GM18907 (cell line): ENCODE data around the gene ADD1.

Experiments
- ATAC-seq: cut with Tn5 transposase; IDR thresholded peaks from one replicate; pipeline ENCODE4 v1.9.1; 2021; ENCODE audit warnings: mild to moderate bottlenecking, moderate library complexity; ENCODE audit not compliant: unreplicated experiment

Gene ADD1

GRCh38 chr4:2858451-2859217 is 15.0 kb downstream of the ADD1 start:
- ATAC-seq = no peak

GRCh38 chr4:2859514-2859913 is 15.9 kb downstream of the ADD1 start:
- no peak for ATAC-seq

DNA sequence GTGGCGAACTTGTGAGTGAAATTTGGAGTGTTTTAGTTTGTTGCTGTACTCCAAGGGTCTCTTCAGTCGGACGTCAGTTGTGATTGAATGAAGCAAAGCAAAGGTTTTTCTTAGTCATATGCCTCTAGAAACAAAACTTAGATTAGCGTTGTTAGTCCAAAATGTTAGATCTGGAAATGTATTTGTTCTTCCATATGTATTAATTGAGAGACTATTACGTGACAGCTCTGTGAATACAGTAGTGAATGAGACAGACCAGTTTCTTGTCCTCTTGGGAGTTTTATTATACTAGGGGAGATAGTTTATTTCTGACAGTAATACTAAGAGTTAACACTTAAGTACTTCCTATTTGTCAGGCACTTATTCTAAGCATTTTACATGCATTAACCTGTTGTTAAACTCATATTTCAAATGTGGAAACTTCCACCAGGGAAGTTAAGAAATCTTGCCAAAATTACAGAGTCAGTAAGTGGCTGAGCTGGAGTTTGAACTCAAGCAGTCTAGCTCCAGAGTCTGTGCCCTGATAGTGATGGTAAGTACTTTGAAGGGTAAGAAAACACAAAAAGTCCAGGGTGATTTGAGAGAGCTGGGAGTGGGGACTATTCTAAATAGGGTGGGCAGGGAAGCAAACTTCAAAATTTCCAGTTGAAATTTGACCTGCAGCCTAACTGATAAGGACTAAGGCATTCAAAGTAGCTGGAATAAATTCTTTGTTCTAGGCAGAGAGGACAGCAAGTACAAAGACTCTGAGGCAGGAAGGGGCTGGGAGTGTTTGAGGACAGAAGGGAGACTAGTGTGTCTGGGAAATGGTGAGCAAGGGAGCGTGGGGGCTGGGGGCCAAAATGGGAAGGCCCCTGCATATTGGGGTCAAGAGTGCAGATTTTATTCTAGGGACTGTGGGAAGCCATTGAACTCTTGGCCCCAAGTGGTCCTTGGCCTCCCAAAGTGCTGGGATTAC is 17.0 kb downstream of the ADD1 start:
- no peak for ATAC-seq

DNA sequence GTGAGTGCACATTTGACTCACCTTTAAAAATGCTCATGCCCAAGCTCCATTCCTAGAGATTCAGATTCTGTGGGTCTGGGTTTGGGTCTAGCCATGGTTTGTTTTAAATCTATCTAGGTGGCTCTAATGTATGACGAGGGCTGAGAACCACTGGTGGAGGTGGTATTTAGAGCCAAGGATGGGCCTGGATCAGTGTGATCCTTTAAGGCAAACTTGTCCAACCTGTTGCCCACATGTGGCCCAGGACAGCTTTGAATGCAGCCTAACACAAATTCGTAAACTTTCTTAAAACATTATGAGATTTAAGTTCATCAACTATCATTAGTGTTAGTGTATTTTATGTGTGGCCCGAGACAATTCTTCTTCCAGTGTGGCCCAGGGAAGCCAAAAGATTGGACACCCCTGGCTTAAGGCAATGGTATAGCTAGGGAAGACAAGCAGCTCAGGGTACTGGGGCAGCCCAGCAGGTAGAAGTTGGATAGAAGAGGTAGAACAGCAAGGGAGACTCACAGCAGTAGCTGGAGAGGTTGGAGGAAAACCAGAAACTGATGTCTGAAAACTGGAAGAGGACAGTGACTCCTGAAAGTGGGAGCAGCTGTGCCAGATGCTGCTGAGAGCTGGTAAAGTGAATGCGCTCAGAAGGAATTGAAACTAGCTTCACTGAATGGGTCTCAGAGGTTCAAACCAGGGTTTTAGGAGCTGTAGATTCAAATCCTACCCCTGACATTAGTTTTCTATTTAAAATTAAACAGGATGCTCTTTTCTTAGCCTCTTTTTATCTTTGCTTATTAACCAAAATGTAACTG is 18.2 kb downstream of the ADD1 start:
- ATAC-seq = no peak

DNA sequence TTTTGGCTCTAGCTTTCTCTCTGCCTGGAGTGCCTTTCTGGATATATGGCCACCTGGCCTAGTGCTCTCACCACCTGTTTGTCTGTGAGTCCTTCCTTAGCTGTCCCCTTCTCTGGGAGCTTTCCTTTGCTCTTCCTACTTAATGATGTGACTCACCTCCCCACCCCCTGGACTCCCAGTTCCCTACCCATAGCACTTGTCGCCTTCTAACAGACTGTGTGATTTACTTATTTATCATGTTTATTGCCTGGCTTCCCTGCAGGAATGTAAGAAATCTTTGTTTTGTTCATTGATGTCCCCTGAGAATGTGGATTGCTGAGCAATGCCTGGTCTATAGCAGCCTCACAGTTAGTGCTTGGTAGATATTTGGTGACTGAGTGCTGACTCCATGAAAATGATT is 18.9 kb downstream of the ADD1 start:
- ATAC-seq = no peak

DNA sequence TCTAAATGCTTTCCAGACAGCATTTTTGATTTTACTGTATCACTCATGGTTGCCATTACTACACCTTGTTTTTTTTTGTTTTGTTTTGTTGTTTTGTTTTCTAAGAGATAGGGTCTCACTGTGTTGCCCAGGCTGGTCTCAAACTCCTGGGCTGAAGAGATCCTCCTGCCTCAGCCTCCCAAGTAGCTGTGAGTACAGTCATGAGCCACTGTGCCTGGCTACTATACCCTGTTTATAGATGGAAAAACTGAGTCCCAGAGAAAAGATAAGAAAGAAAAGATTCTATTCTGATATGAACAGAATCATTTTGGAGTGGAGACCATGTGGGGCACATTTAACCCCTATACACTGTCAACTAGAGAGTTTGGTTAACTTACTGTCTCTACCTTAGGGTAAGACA is 20.0 kb downstream of the ADD1 start:
- no peak for ATAC-seq

DNA sequence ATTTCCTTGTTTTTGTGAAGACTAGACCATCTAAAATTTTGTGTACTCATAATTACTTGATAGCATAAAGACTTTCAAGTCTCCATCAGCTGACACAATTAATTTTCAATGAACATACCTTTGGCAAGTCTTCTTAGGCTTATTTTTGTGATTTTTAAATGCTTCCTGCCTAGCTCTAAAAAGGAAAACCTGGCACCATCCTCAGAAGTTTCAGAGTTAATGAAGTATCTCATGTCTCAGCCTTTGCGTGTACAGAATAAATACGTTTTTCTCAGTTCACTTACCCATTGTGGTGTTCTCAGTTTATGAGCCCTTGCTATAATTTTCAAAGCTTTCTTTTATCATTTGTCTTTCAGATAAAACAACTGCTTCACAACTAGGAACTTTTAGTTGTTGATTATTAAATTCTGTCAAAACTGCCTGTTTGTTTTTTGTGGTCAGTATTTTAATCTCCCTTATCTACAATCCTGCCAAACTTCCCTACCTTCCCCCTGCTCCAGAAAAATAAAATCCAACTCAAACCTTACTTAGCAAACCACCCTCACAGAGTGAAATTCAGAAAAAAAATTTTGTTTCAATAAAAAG is 21.6 kb downstream of the ADD1 start:
- no peak for ATAC-seq

GRCh38 chr4:2866160-2866861 is 22.7 kb downstream of the ADD1 start:
- no peak for ATAC-seq

- ATAC-seq = no peak
These were observed 23.2 kb downstream of the ADD1 start for GRCh38 chr4:2866891-2867290.

GRCh38 chr4:2867758-2868491 is 24.3 kb downstream of the ADD1 start:
- ATAC-seq = no peak

DNA sequence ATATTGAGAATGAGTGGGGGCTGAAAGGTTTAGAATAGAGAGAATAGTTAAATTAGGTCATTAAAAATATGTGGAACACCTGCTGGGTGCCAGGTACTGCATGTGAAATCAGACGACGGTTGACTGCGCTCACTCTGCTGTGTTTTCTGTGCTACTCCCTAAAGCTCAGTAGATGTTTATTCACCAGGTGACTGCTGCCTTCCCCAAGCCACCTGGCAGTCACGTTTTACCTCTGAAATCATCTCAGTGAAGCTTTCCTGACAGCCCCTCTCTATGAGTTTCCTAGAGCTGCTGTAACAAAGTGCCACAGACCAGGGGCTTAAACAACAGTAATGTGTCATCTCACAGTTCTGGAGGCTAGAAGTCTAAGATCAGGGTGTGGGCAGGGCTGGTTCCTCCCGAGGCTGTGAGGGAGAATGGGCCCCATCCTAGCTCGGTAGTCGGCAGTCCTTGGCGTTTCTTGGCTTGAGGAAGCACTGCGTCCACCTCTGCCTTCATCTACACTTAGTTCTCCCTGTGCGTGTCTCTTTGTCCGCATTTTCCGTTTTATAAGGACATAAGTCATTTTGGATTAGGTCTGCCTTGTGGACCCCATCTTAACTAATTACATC is 25.3 kb downstream of the ADD1 start:
- no peak for ATAC-seq

DNA sequence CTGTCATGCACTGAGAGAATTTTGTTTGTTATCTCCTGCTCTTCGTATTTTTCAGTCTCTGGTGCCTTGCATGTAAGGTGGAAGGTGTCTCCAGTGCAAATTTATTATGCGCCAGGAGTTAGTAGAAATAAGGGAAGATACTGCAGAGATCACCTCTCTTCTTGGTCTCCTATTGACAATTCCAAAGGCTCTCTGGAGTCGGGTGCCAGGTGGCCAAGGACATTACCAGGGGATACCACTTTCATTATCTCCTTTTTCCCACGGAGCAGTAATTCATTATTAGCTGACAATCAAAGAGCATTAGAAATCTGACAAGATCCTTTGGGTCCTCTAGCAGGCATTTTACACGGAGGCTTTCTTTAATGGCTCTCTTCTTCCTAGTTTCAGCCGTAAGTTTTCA is 26.0 kb downstream of the ADD1 start:
- no peak for ATAC-seq

- no peak for ATAC-seq
These were observed 26.4 kb downstream of the ADD1 start for GRCh38 chr4:2870082-2870481.

DNA sequence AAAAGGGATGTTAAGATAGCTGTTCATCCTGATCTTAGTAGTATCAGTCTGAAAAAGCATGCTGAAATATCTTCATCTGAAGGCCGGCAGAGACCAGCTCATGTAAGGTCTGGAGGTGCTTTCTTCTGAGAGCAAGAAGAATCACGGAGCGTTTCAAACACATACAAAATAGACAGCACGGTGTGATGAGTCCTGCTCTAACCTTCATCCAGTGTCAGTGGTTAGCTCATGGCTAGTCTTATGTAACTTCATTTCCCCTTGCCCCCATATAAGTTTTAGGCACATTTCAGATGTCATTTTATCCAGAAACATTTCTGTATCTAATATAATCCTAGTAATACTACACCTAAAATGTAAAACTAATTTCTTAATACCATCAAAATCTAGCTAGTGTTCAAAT is 27.8 kb downstream of the ADD1 start:
- no peak for ATAC-seq

DNA sequence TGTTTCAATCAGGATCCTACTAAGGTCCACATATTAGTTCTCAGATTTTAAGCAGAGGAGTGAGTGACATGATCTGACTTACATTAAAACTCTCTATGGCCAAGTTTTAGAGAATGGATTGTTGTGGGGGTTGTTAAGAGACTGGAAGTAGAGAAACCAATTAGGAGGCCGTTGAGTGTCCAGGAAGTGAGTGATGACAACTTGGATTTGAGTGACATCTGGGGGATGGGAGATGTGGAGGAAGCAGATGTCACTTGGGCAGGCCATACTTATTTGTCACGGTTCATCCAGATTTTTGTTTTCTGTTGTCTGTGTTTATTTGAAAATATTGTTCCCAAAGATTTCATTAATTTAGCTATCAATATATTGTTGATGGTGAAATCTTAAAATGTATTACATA is 28.3 kb downstream of the ADD1 start:
- ATAC-seq = no peak

- ATAC-seq = no peak
These were observed 29.7 kb downstream of the ADD1 start for GRCh38 chr4:2873329-2873728.

DNA sequence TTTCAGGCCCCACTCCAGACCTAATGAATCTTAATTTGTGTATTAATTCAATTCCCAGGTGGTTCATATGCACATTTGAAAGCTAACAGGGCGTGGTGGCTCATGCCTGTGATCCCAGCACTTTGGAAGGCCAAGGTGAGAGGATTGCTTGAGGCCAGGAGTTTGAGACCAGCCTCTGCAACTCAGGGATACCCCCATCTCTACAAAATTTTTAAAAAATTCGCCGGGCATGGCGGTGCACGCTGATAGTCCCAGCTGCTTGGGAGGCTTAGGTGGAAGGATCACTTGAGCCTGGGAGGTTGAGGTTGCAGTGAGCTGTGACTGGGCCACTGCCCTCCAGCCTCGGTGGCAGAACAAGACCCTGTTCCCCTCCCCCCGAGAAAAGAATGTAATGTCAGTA is 31.2 kb downstream of the ADD1 start:
- no peak for ATAC-seq

GRCh38 chr4:2875556-2875955 is 31.9 kb downstream of the ADD1 start:
- ATAC-seq = no peak

DNA sequence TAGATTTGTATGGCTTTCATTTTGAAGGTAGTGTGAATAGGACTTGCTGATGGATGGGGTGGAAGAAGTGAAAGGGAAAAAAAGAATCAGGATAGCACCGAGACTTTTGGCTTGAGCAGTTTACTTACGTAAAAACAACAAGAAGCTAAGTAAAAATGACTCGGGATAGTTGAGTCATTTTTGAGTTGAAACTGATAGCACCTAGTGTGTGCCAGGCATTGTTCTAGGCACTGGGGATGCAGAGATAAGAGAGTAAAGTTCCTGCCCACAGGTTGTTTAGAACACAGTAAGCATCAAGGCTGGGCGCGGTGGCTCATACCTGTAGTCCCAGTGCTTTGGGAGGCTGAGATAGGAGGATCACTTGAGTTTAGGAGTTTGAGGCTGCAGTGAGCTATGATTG is 34.7 kb downstream of the ADD1 start:
- no peak for ATAC-seq
